Right atrium auricular region (tissue), 2 donors: ENCODE measurements around the gene VAV1. TPM values are rescaled to one million over a fixed set of nuclear protein-coding genes. Genes with fewer than 3 reads are reported as not detected.

Experiments
- DNase-seq: peaks from one replicate; pipeline ENCODE4 v3.0.0-alpha.2; 2019; ENCODE audit warnings: low spot score
- H3K27ac ChIP-seq, 2 donors: fragments of 200-600 bp; sonication (generic); 1 replicate in 1 of 2; 2 replicates in 1 of 2; pipeline ENCODE4 v1.5.1; 2016 to 2019
- H3K27me3 ChIP-seq, 2 donors: fragments of 200-600 bp; sonication (generic); one replicate each; pipeline versions ENCODE4 v1.5.1 to v1.6.0; 2017 to 2019
- H3K36me3 ChIP-seq: fragments of 200-600 bp; sonication (generic); one replicate; pipeline ENCODE4 v1.5.1; 2016
- H3K4me1 ChIP-seq, 2 donors: fragments of 200-600 bp; sonication (generic); one replicate each; pipeline versions ENCODE4 v1.5.1 to v1.6.0; 2017 to 2019
- H3K4me3 ChIP-seq, 2 donors: fragments of 200-600 bp; sonication (generic); 1 replicate in 1 of 2; 2 replicates in 1 of 2; pipeline ENCODE4 v1.5.1; 2017 to 2019; ENCODE audit warnings: mild to moderate bottlenecking in 1 of 2, moderate library complexity in 1 of 2
- H3K9me3 ChIP-seq, 2 donors: fragments of 200-600 bp; sonication (generic); one replicate each; pipeline ENCODE4 v1.5.1; 2019
- CTCF ChIP-seq, 2 donors: fragments of 200-600 bp; sonication (generic); IDR thresholded peaks; one replicate each; pipeline ENCODE4 v1.5.1; 2019; ENCODE audit warnings: antibody characterized with exemption in 2 of 2
- total RNA-seq, 2 donors: library from RNA; depleted of rRNA; stranded (reverse); fragments of >200 nt; gene quantifications; one replicate each; pipeline ENCODE4 v1.1.0, GENCODE V29; 2016

VAV1 gene
- total RNA-seq, 2 donors from 2014 or later, result 0.52 to 1.4 TPM

- Histone ChIP-seq H3K9me3 (peaks cover 3 to 19% of the 10 kb centered on the region in 2 donors), H3K4me1 (no peaks in the 10 kb centered on the region), H3K4me3 (no peak overlapping the region), H3K27ac (no peak overlapping the region), H3K27me3 (no peaks in the 10 kb centered on the region), H3K36me3 (no peaks in the 10 kb centered on the region)
- TF ChIP-seq CTCF (IDR thresholded peaks at IDR 0.05), result no peak
- no peak for DNase-seq
Observed at GRCh38 chr19:6821639-6822310, 49.3 kb downstream of the VAV1 start.

- Histone ChIP-seq H3K9me3 (peaks cover 3 to 19% of the 10 kb centered on the region in 2 donors), H3K4me1 (no peaks in the 10 kb centered on the region), H3K4me3 (no peak overlapping the region), H3K27me3 (no peaks in the 10 kb centered on the region), H3K27ac (no peak overlapping the region), H3K36me3 (no peaks in the 10 kb centered on the region)
- DNase-seq, result no peak
- TF ChIP-seq CTCF (IDR thresholded peaks at IDR 0.05), result no peak
Observed at GRCh38 chr19:6822311-6822670, 49.8 kb downstream of the VAV1 start.

- TF ChIP-seq CTCF (IDR thresholded peaks at IDR 0.05), result no peak
- no peak overlapping the region for H3K4me3 ChIP-seq
- no peaks in the 10 kb centered on the region for H3K36me3 ChIP-seq
- H3K27ac ChIP-seq, result no peak overlapping the region
- no peak for DNase-seq
- peaks cover 3 to 7% of the 10 kb centered on the region in 2 donors for H3K9me3 ChIP-seq
- H3K4me1 ChIP-seq, result no peaks in the 10 kb centered on the region
- no peaks in the 10 kb centered on the region for H3K27me3 ChIP-seq
Observed at GRCh38 chr19:6825076-6825774, 52.7 kb downstream of the VAV1 start.

GRCh38 chr19:6826281-6826920 lies 53.9 kb downstream of the VAV1 start:
- H3K27ac ChIP-seq, result no peak overlapping the region
- H3K36me3 ChIP-seq, result no peaks in the 10 kb centered on the region
- no peak overlapping the region for H3K4me3 ChIP-seq
- H3K4me1 ChIP-seq, result no peaks in the 10 kb centered on the region
- no peaks in the 10 kb centered on the region for H3K9me3 ChIP-seq
- TF ChIP-seq CTCF (IDR thresholded peaks at IDR 0.05), result no peak
- no peak for DNase-seq
- no peaks in the 10 kb centered on the region for H3K27me3 ChIP-seq

GRCh38 chr19:6828306-6828697 lies 55.8 kb downstream of the VAV1 start:
- no peaks in the 10 kb centered on the region for H3K36me3 ChIP-seq
- TF ChIP-seq CTCF (IDR thresholded peaks at IDR 0.05), result no peak
- H3K4me3 ChIP-seq, result no peak overlapping the region

More at GRCh38 chr19:6828306-6828697, 55.8 kb downstream of the VAV1 start:
- Histone ChIP-seq H3K9me3 (no peaks in the 10 kb centered on the region), H3K4me1 (no peaks in the 10 kb centered on the region), H3K27me3 (no peaks in the 10 kb centered on the region), H3K27ac (no peak overlapping the region)
- no peak for DNase-seq
